H1 (cell line): ENCODE data around the gene DXO. TPM values are rescaled to one million over a fixed set of nuclear protein-coding genes. Genes with fewer than 3 reads are reported as not detected.

Source experiments
- CTCF ChIA-PET: fragments of 300-600 bp; sonication (Branson Sonifier 250); formaldehyde crosslinking; loops from one replicate; lab custom pipeline; 2021; ENCODE audit not compliant: partially characterized antibody; lab: Charles Lee
- POLR2A ChIA-PET: fragments of 300-600 bp; sonication (Branson Sonifier 250); formaldehyde crosslinking; loops from one replicate; lab custom pipeline; 2021; ENCODE audit warnings: inconsistent platforms; ENCODE audit not compliant: partially characterized antibody; lab: Charles Lee
- DNase-seq, 2 experiments: peaks; one replicate each; pipeline versions ENCODE4 v3.0.0 to v3.0.0-alpha.2; 2010 to 2022; ENCODE audit warnings: low spot score in 2 of 2, low read depth in 1 of 2, mixed read lengths in 1 of 2
- FAIRE-seq: peaks from 2 replicates; lab custom pipeline; 2011; peaks lifted over from hg19 to GRCh38; lab: Jason Lieb, UNC
- H2AFZ ChIP-seq: 2 replicates; pipeline ENCODE4 v1.8.1; 2012; ENCODE audit warnings: low read length, inconsistent platforms
- H2AK5ac ChIP-seq: 2 replicates; pipeline ENCODE4 v1.6.1; 2013; ENCODE audit warnings: low read depth, low read length
- H2BK120ac ChIP-seq: replicated peaks from 2 replicates; pipeline ENCODE3; 2013; ENCODE audit warnings: low read depth, low read length, inconsistent platforms
- H2BK12ac ChIP-seq: 2 replicates; pipeline ENCODE4 v1.6.1; 2013; ENCODE audit warnings: low read depth, low read length
- H2BK15ac ChIP-seq: 2 replicates; pipeline ENCODE4 v1.6.1; 2013; ENCODE audit warnings: low read length
- H2BK20ac ChIP-seq: 2 replicates; pipeline ENCODE4 v1.6.1; 2013; ENCODE audit warnings: low read length
- H2BK5ac ChIP-seq: 2 replicates; pipeline ENCODE4 v1.6.1; 2013; ENCODE audit warnings: low read depth, low read length
- H3K14ac ChIP-seq: 2 replicates; pipeline ENCODE4 v1.6.1; 2013; ENCODE audit warnings: inconsistent platforms; ENCODE audit not compliant: insufficient read length
- H3K18ac ChIP-seq: 2 replicates; pipeline ENCODE4 v1.6.1; 2013; ENCODE audit warnings: low read length; ENCODE audit errors: extremely low read depth
- H3K23ac ChIP-seq: 2 replicates; pipeline ENCODE4 v1.6.1; 2013; ENCODE audit warnings: inconsistent platforms; ENCODE audit not compliant: insufficient read length
- H3K23me2 ChIP-seq: 2 replicates; pipeline ENCODE4 v1.6.1; 2013; ENCODE audit warnings: low read depth, low read length
- H3K27ac ChIP-seq: 2 replicates; pipeline ENCODE4 v1.6.1; 2011; ENCODE audit warnings: low read depth, low read length, inconsistent platforms
- H3K27me3 ChIP-seq, 4 experiments: replicated peaks in 1 of 4; 1 replicate in 1 of 4; 2 replicates in 3 of 4; pipeline versions ENCODE4 v1.6.1 to v1.8.1; 2011 to 2013; ENCODE audit warnings: low read length in 3 of 4, mild to moderate bottlenecking in 3 of 4, inconsistent platforms in 2 of 4, mixed read lengths in 2 of 4, moderate library complexity in 1 of 4; ENCODE audit not compliant: control insufficient read depth in 3 of 4, insufficient read depth in 3 of 4; ENCODE audit errors: extremely low read depth in 1 of 4
- H3K36me3 ChIP-seq, 4 experiments: 2 replicates each; pipeline versions ENCODE4 v1.6.1 to v1.8.1; 2011 to 2013; ENCODE audit warnings: mild to moderate bottlenecking in 4 of 4, low read length in 3 of 4, moderate library complexity in 2 of 4, control low read depth in 1 of 4, inconsistent platforms in 1 of 4; ENCODE audit not compliant: insufficient read depth in 4 of 4, control insufficient read depth in 2 of 4
- H3K4ac ChIP-seq: replicated peaks from 2 replicates; pipeline ENCODE3; 2013; ENCODE audit warnings: low read length, low read depth, mixed read lengths, inconsistent platforms; ENCODE audit not compliant: insufficient read length
- H3K4me1 ChIP-seq, 4 experiments: replicated peaks in 1 of 4; 1 replicate in 1 of 4; 2 replicates in 3 of 4; pipeline versions ENCODE4 v1.6.1 to v1.8.1; 2011 to 2013; ENCODE audit warnings: low read length in 3 of 4, inconsistent platforms in 2 of 4, mixed read lengths in 1 of 4; ENCODE audit not compliant: insufficient read depth in 4 of 4, control insufficient read depth in 3 of 4
- H3K4me2 ChIP-seq, 2 experiments: 2 replicates each; pipeline versions ENCODE4 v1.6.1 to v1.8.1; 2011 to 2013; ENCODE audit warnings: low read depth in 2 of 2, low read length in 2 of 2, control low read depth in 1 of 2, inconsistent platforms in 1 of 2, mild to moderate bottlenecking in 1 of 2; ENCODE audit not compliant: insufficient read depth in 1 of 2
- H3K4me3 ChIP-seq, 4 experiments: fragments of 200-600, 300-600 bp in 1 of 4; sonication (generic), shearing (Covaris generic), sonication (Bioruptor Twin) in 1 of 4; 2 replicates each; pipeline versions ENCODE4 v1.5.1 to v1.8.1; 2011 to 2016; ENCODE audit warnings: low read length in 4 of 4, low read depth in 3 of 4, control low read depth in 2 of 4, inconsistent platforms in 2 of 4, mild to moderate bottlenecking in 2 of 4, mixed read lengths in 1 of 4, moderate library complexity in 1 of 4; ENCODE audit not compliant: insufficient read depth in 2 of 4; ENCODE audit errors: extremely low read depth in 1 of 4
- H3K56ac ChIP-seq: replicated peaks from 2 replicates; pipeline ENCODE3; 2013; ENCODE audit warnings: low read depth, mild to moderate bottlenecking, mixed read lengths, low read length, inconsistent platforms; ENCODE audit not compliant: insufficient read length
- H3K79me1 ChIP-seq: 2 replicates; pipeline ENCODE4 v1.6.1; 2013; ENCODE audit warnings: low read depth, low read length, control low read depth
- H3K79me2 ChIP-seq, 2 experiments: 2 replicates each; pipeline versions ENCODE4 v1.6.1 to v1.8.1; 2012 to 2013; ENCODE audit warnings: low read length in 2 of 2, mild to moderate bottlenecking in 2 of 2, inconsistent platforms in 1 of 2; ENCODE audit not compliant: insufficient read depth in 2 of 2, control insufficient read depth in 1 of 2
- H3K9ac ChIP-seq, 4 experiments: replicated peaks in 1 of 4; 1 replicate in 1 of 4; 2 replicates in 3 of 4; pipeline versions ENCODE4 v1.6.1 to v1.8.1; 2011 to 2013; ENCODE audit warnings: low read depth in 3 of 4, low read length in 3 of 4, control low read depth in 2 of 4, mild to moderate bottlenecking in 2 of 4, moderate library complexity in 2 of 4, inconsistent platforms in 1 of 4; ENCODE audit errors: extremely low read depth in 1 of 4
- H3K9me3 ChIP-seq, 2 experiments: 2 replicates each; pipeline versions ENCODE4 v1.6.1 to v1.8.1; 2012 to 2013; ENCODE audit warnings: mild to moderate bottlenecking in 2 of 2, moderate library complexity in 2 of 2, control low read depth in 1 of 2, inconsistent platforms in 1 of 2, low read depth in 1 of 2, low read length in 1 of 2, mixed read lengths in 1 of 2; ENCODE audit not compliant: insufficient read depth in 2 of 2
- H4K20me1 ChIP-seq, 2 experiments: replicated peaks in 1 of 2; 2 replicates each; pipeline versions ENCODE3 to v1.8.1; 2011 to 2013; ENCODE audit warnings: inconsistent platforms in 2 of 2, low read length in 2 of 2, mild to moderate bottlenecking in 1 of 2; ENCODE audit not compliant: insufficient read depth in 2 of 2, control insufficient read depth in 1 of 2
- H4K5ac ChIP-seq: 2 replicates; pipeline ENCODE4 v1.6.1; 2013; ENCODE audit warnings: low read length, low read depth, mixed read lengths, inconsistent platforms; ENCODE audit not compliant: insufficient read length
- H4K8ac ChIP-seq: 2 replicates; pipeline ENCODE4 v1.8.0; 2013; ENCODE audit warnings: mild to moderate bottlenecking, moderate library complexity, low read length, inconsistent platforms; ENCODE audit not compliant: insufficient read depth; ENCODE audit errors: extremely low read depth
- H4K91ac ChIP-seq: replicated peaks from 2 replicates; pipeline ENCODE3; 2013; ENCODE audit warnings: low read length, mixed read lengths, inconsistent platforms; ENCODE audit not compliant: insufficient read length
- ATF2 ChIP-seq: IDR thresholded peaks from 2 replicates; pipeline ENCODE4 v1.6.1; 2012; ENCODE audit warnings: low read length, inconsistent platforms
- BACH1 ChIP-seq: IDR thresholded peaks from 2 replicates; pipeline ENCODE4 v1.6.1; 2012; ENCODE audit warnings: low read length, improper control_type of control experiment
- BRCA1 ChIP-seq: IDR thresholded peaks from 2 replicates; pipeline ENCODE4 v1.6.1; 2012; ENCODE audit warnings: low read depth, low read length, improper control_type of control experiment
- CBX8 ChIP-seq: fragments of 300-800, 300-1000 bp; sonication (generic); IDR thresholded peaks from 2 replicates; pipeline ENCODE4 v1.7.1; 2016; ENCODE audit warnings: low read depth, low read length, borderline replicate concordance
- CTBP2 ChIP-seq: IDR thresholded peaks from 2 replicates; pipeline ENCODE4 v1.7.0; 2011; ENCODE audit warnings: borderline replicate concordance, mild to moderate bottlenecking, moderate library complexity, mixed read lengths, low read length; ENCODE audit not compliant: insufficient read depth, insufficient read length
- KDM5A ChIP-seq: fragments of 200-600 bp; IDR thresholded peaks from 2 replicates; pipeline ENCODE4 v1.7.1; 2012; ENCODE audit warnings: mild to moderate bottlenecking, low read length, inconsistent platforms, mixed read lengths
- POLR2AphosphoS5 ChIP-seq: IDR thresholded peaks from 2 replicates; pipeline ENCODE4 v1.6.1; 2011; ENCODE audit warnings: low read depth, low read length
- SIRT6 ChIP-seq: IDR thresholded peaks from one replicate; pipeline ENCODE4 v1.7.1; 2012; ENCODE audit warnings: low read length, inconsistent platforms
- SP1 ChIP-seq: IDR thresholded peaks from 2 replicates; pipeline ENCODE4 v1.6.1; 2011; ENCODE audit warnings: low read depth, low read length
- SRF ChIP-seq: IDR thresholded peaks from 2 replicates; pipeline ENCODE4 v1.6.1; 2011; ENCODE audit warnings: mild to moderate bottlenecking, low read depth, low read length, moderate library complexity
- TAF7 ChIP-seq: optimal IDR thresholded peaks from 2 replicates; pipeline ENCODE3; 2011; ENCODE audit warnings: low read depth, mild to moderate bottlenecking, inconsistent platforms, low read length, moderate library complexity, borderline replicate concordance
- TEAD4 ChIP-seq: IDR thresholded peaks from 2 replicates; pipeline ENCODE4 v1.6.1; 2012; ENCODE audit warnings: low read depth, low read length, inconsistent platforms, mixed read lengths
- WGBS, 2 experiments: shearing (Covaris generic) in 1 of 2; methylation state at CpG; one replicate each; pipeline versions ENCODE4 v1.1.6 to v1.1.7; 2013 to 2015; ENCODE audit warnings: low lambda C conversion rate in 2 of 2, mixed read lengths in 2 of 2, inconsistent platforms in 1 of 2, low coverage in 1 of 2, missing lambda C conversion rate in 1 of 2; ENCODE audit not compliant: insufficient replicate concordance in 2 of 2, insufficient coverage in 1 of 2, insufficient read length in 1 of 2; ENCODE audit errors: extremely low coverage in 1 of 2, missing lambda C conversion rate in 1 of 2; 5-methylcytosine and 5-hydroxymethylcytosine counted together
- polyA plus RNA-seq, 7 experiments: library from polyadenylated mRNA; depleted of rRNA in 3 of 7; stranded (reverse) in 5 of 7; unstranded in 2 of 7; fragments of >200 nt in 5 of 7; fragments of 200-250 nt in 2 of 7; gene quantifications; 1 replicate in 5 of 7; 2 replicates in 1 of 7; 4 replicates in 1 of 7; pipeline versions ENCODE4 v1.2.1 to v1.2.3, GENCODE V29; 2011 to 2013; ENCODE audit warnings: missing spikeins in 2 of 7, mixed read lengths in 2 of 7
- total RNA-seq: library from RNA; stranded (reverse); fragmentation: NEBNext Ultra II Directional; extraction: Animal tissue kit (Norgen Biotek cat#: 25700); gene quantifications from 2 replicates; pipeline ENCODE4 v1.2.1, GENCODE V29; 2021

The DXO gene
- total and polyA plus RNA-seq, 2 of the 8 experiments (the other 6 are each of a cell fraction or from before 2014, with no cell fraction given), result 14.7 to 23.9 TPM

DNA sequence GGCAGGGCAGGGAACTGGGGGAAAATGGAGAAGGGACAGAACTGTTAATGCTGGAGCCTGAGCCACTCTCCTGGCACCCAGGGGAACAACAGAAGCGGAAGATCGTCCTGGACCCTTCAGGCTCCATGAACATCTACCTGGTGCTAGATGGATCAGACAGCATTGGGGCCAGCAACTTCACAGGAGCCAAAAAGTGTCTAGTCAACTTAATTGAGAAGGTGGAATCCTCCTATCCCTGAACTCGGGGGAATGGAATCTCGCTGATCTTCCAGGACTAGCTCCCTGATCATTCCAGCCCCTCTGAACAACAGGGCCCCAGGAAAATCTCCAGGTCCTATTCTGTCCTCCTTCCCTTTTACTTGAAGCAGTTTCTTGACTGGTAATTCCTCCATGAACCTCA lies 24.1 kb downstream of the DXO start:
- H3K4me3 ChIP-seq, result no peak overlapping the region
- H3K4me1 ChIP-seq, result peaks cover 0 to 2% (median 0%) of the 10 kb centered on the region in 4 experiments; a peak in 1 of 7 replicates
- H3K56ac ChIP-seq, result no peak overlapping the region
- no peak overlapping the region for H3K23ac ChIP-seq
- H2BK5ac ChIP-seq, result no peak overlapping the region
- no peak overlapping the region for H3K14ac ChIP-seq
- H3K23me2 ChIP-seq, result no peaks in the 10 kb centered on the region
- no peak overlapping the region for H4K5ac ChIP-seq
- H3K18ac ChIP-seq, result no peak overlapping the region
- peaks cover 0 to 5% (median 2%) of the 10 kb centered on the region in 4 experiments; a peak in 3 of 7 replicates for H3K27me3 ChIP-seq
- no peak overlapping the region for H3K4ac ChIP-seq
- no peaks in the 10 kb centered on the region for H4K20me1 ChIP-seq
- CTCF ChIA-PET, result no interaction called here
- no peak overlapping the region for H2BK120ac ChIP-seq
- H3K36me3 ChIP-seq, result peaks cover 7 to 16% (median 13%) of the 10 kb centered on the region in 4 experiments; a peak in 7 of 8 replicates
- H2BK15ac ChIP-seq, result no peak overlapping the region
- no peak for DNase-seq
- 96% methylated on average over 4 of the region's 4 CpGs; no CpG with 5 or more reads in 1 of the 2 experiments for WGBS, 2 experiments
- H3K79me1 ChIP-seq, result no peaks in the 10 kb centered on the region
- H2AK5ac ChIP-seq, result no peak overlapping the region
- H2BK20ac ChIP-seq, result no peak overlapping the region
- no peaks in the 10 kb centered on the region for H3K79me2 ChIP-seq
- H4K91ac ChIP-seq, result no peak overlapping the region
- POLR2A ChIA-PET, result interaction anchor here (0.7 to 16.4 kb wide), 8 partner anchors 7 to 151 kb away, joined by 3 to 279 read pairs (median 4); partner anchors contain the start of genes DXO, NELFE and SKIC2
- H3K4me2 ChIP-seq, result no peak overlapping the region
- H3K9ac ChIP-seq, result no peak overlapping the region
- FAIRE-seq, result no peak
- H2BK12ac ChIP-seq, result no peak overlapping the region
- no peaks in the 10 kb centered on the region for H3K9me3 ChIP-seq
- no peak overlapping the region for H3K27ac ChIP-seq
- no peak overlapping the region for H2AFZ ChIP-seq
- H4K8ac ChIP-seq, result no peak overlapping the region
- TF ChIP-seq ATF2, result no peak
- no peak for TF ChIP-seq SP1
- no peak for TF ChIP-seq CTBP2
- TF ChIP-seq SRF, result no peak
- TF ChIP-seq CBX8, result no peak
- no peak for TF ChIP-seq SIRT6
- no peak for TF ChIP-seq POLR2AphosphoS5
- no peak for TF ChIP-seq KDM5A
- TF ChIP-seq BRCA1, result no peak
- TF ChIP-seq TAF7, result no peak
- TF ChIP-seq BACH1, result no peak
- no peak for TF ChIP-seq TEAD4
